ENCODE results near the gene PRKACA. TPM values are rescaled to one million over a fixed set of nuclear protein-coding genes. Genes with fewer than 3 reads are reported as not detected.

PRKACA gene
- total RNA-seq, 2 donors from 2014 or later: 144 to 185 TPM

GRCh38 chr19:14136509-14137281 is 19.1 kb upstream of the PRKACA start, which contains the start of gene ASF1B:
Gene ASF1B (minus strand): TSS chr19:14136589. CDS start chr19:14136456, 133 bp downstream.
- H3K4me1 ChIP-seq: peaks cover 0 to 29% of the 10 kb centered on the region in 2 donors
- no peaks in the 10 kb centered on the region for H3K9me3 ChIP-seq
- H3K27ac ChIP-seq: peak within 1 kb of the TSS; percentile 90 to 95
- TF ChIP-seq CTCF (IDR thresholded peaks at IDR 0.05): peak; percentile 75 to 87
- peak within 1 kb of the TSS; percentile 72 to 73 for H3K4me3 ChIP-seq
- peak; percentile 100 for DNase-seq (ENCODE audit: low spot score)
- no peaks in the 10 kb centered on the region for H3K27me3 ChIP-seq
- no peaks in the 10 kb centered on the region for H3K36me3 ChIP-seq

- Histone ChIP-seq H3K4me1 (peaks cover 0 to 29% of the 10 kb centered on the region in 2 donors), H3K9me3 (no peaks in the 10 kb centered on the region), H3K36me3 (no peaks in the 10 kb centered on the region), H3K27me3 (no peaks in the 10 kb centered on the region), H3K27ac (peak overlapping the region in 1 of 2 donors; percentile 66), H3K4me3 (peak overlapping the region; percentile 39 to 66)
- no peak for DNase-seq (ENCODE audit: low spot score)
- no peak for TF ChIP-seq CTCF (IDR thresholded peaks at IDR 0.05)
Measured at GRCh38 chr19:14135985-14136508, 18.5 kb upstream of the PRKACA start.

GRCh38 chr19:14135355-14135754 is 17.8 kb upstream of the PRKACA start:
- no peaks in the 10 kb centered on the region for H3K9me3 ChIP-seq
- no peaks in the 10 kb centered on the region for H3K27me3 ChIP-seq
- no peaks in the 10 kb centered on the region for H3K36me3 ChIP-seq
- no peak overlapping the region for H3K27ac ChIP-seq
- peaks cover 0 to 29% of the 10 kb centered on the region in 2 donors for H3K4me1 ChIP-seq
- no peak for TF ChIP-seq CTCF (IDR thresholded peaks at IDR 0.05)
- peak overlapping the region in 1 of 2 donors; percentile 66 for H3K4me3 ChIP-seq
- DNase-seq (ENCODE audit: low spot score): no peak

GRCh38 chr19:14127929-14128509 is 10.5 kb upstream of the PRKACA start:
- H3K4me3 ChIP-seq: no peak overlapping the region
- no peak for TF ChIP-seq CTCF (IDR thresholded peaks at IDR 0.05)

GRCh38 chr19:14127176-14127575 is 9.6 kb upstream of the PRKACA start:
- no peaks in the 10 kb centered on the region for H3K27me3 ChIP-seq
- H3K36me3 ChIP-seq: no peaks in the 10 kb centered on the region
- H3K27ac ChIP-seq: peak overlapping the region; percentile 61 to 77
- peaks cover 0 to 20% of the 10 kb centered on the region in 2 donors for H3K4me1 ChIP-seq
- H3K4me3 ChIP-seq: no peak overlapping the region
- peak; percentile 69 for DNase-seq (ENCODE audit: low spot score)
- TF ChIP-seq CTCF (IDR thresholded peaks at IDR 0.05): no peak
- H3K9me3 ChIP-seq: no peaks in the 10 kb centered on the region

More at GRCh38 chr19:14127929-14128509, 10.5 kb upstream of the PRKACA start:
- peak overlapping the region; percentile 61 to 77 for H3K27ac ChIP-seq
- H3K27me3 ChIP-seq: no peaks in the 10 kb centered on the region
- peaks cover 0 to 20% of the 10 kb centered on the region in 2 donors for H3K4me1 ChIP-seq
- no peaks in the 10 kb centered on the region for H3K36me3 ChIP-seq
- H3K9me3 ChIP-seq: no peaks in the 10 kb centered on the region
- DNase-seq (ENCODE audit: low spot score): no peak
